Colon (tissue), 2 donors: ENCODE measurements around the gene OARD1.

ENCODE experiments used
- FAIRE-seq: peaks from 2 replicates; lab custom pipeline; 2012; peaks lifted over from hg19 to GRCh38; lab: Jason Lieb, UNC
- donor health status: control.
- donor health status: control.

The OARD1 gene

GRCh38 chr6:41074692-41075436, 2.7 kb upstream of the OARD1 start:
- FAIRE-seq: no peak

- no peak for FAIRE-seq
These were observed 2.0 kb upstream of the OARD1 start for GRCh38 chr6:41073968-41074691.

DNA sequence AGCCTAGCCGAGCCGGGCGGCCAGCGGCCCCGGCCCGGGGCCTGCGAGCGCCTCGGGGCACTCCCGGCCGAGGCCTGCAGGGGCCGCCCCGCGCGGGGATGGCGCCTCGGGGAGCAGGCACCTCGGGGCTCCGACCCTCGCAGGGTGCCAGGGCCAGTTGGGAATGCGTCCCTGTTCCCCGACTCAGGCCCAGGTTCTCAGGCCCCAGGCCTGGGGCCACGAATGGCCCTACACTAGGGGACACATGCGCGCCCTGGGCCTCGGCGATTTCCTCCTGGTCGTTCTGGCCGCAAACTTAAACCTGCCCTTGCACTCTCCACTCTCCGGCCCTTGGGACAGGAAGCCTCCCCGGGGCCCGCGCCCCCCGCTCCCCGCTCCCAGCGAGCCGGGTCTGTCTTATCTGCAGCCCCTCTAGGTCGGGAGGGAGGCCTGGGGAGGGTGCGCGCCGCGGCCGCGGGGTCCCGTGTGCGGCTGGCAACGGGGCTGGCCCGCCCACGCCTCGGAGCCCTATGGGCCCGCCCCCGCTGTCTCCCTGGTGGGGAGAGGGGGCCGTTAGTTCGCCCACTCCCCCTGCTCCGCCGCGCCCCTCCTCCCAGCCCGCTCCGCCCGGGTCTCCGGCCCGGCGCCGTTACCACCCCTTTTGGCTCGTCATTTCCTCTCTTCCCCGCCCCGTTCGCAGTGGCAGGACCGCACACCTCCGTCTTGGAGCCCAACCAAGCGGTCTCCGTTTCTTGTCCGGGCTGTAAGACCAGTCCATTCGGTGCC, 1.2 kb upstream of the OARD1 start:
- no peak for FAIRE-seq

DNA sequence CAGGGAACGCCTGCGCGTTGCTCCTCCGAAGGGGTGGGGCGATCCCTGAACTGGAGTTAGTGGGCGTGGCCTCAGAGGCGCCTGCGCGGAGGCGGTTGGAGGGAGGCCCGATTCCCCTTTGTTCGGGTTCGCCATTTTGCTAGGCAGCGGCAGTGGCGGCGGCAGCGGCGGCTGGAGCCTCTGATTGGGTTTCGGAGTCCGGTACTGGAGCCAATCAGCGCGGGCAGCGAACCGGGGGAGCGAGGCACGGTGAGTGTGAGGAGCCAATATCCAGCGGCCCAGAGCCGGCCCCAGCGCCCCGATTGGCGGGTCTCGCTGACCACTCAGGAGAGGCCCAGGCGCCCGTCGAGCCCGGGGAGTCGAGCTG, 663 bp upstream of the OARD1 start, which contains the start of gene NFYA:
Gene NFYA, plus strand, starts transcription at position 139 of the 367 bp plus-strand sequence. CDS start 6,116 bp downstream, outside the sequence.
- peak; percentile 97 for FAIRE-seq

DNA sequence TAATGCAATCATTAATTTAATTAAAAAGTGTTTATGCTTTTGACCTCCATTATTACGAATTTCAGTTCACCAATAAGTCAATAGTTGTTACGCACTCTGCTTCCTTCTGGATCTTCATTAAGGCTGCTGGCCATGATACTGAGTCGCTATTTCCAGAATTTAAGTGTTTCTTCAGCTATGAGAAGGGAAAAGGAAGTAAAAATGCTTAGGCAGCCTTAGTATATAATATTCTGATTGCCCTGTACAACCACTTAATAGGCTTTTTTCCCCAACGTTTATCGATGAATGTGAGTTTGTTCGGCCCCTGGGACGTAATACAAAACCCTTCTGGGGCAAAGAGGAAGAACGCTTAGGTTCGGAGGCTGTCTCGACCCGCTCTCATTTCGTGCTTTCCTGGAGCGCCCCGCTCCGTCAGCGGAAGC, 644 bp downstream of the OARD1 start:
- peak; percentile 62 for FAIRE-seq

DNA sequence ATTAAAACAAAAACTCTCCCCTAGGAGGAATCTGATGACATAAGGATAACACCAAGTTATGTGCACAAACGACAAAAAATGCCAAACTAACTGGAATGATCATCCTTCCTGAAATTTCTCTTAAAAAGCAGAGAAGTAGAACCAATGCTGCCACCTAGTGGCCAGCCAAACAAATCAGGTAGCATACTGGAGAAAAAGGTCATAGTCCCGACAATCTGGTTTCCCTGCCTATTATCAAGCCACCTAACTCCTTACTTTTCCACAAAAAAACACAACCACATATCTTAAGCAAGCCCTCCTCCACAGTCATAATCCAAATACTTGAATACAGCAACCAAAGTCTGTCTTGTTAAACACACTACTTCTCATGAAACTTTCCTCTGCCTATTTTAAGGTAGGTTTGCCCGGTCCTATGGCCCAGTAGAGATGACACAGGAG, 5.3 kb downstream of the OARD1 start:
- no peak for FAIRE-seq

DNA sequence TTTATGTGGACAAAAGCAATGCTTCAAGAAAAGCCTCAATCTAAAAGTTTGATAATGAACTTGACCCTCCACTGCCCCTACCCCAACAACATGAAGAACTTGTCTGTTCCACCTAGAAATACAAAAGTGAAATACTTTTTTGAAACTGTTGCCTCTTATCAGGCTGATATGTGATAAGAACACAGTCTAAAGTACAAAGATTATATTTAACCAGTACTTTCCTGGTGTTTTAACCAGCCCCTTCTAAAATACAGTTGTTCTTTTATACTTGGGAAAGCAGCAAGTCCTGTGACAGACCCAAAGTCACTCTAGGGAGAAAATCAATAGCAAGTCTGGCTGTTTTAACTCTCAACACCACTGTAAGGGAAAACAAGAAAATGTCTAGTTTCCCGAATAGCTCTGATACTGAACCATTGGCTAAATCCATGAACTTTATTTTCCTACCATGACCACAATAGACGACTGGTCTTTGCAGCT, 6.6 kb downstream of the OARD1 start:
- FAIRE-seq: no peak

DNA sequence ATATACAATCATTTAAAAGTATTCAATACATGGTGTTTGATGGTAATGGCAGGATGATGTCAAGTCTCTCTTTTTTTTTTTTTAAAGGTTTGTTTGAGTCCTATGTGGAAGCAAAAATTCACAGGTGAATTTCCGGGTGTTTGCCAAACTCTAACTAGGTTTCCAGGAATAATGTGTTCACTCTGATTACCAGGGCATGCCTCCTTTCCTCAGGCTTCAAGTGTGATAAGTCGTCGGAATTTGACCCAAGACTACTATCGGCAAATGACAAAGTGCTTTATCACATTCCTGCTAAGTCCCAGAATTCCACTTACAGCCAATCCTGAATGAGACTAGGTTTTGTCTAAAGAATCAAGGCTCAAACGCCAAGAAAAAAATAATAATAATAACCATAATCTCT, 7.3 kb downstream of the OARD1 start:
- FAIRE-seq: no peak

- FAIRE-seq: no peak
These were observed 8.3 kb downstream of the OARD1 start for GRCh38 chr6:41063884-41064285.

GRCh38 chr6:41062056-41062455, 10.1 kb downstream of the OARD1 start:
- FAIRE-seq: no peak

DNA sequence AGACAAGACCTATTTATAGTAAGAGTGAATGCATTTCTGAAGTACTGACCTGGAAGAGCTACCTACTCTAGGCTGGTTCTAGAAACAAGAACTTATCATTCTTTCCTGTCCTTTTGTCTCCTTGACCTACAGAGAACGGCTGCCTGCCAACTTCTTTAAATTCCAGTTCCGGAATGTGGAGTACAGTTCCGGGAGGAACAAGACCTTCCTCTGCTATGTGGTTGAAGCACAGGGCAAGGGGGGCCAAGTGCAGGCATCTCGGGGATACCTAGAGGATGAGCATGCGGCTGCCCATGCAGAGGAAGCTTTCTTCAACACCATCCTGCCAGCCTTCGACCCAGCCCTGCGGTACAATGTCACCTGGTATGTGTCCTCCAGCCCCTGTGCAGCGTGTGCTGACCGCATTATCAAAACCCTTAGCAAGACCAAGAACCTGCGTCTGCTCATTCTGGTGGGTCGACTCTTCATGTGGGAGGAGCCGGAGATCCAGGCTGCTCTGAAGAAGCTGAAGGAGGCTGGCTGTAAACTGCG, 10.9 kb downstream of the OARD1 start:
- FAIRE-seq: no peak

GRCh38 chr6:41059556-41059955, 12.6 kb downstream of the OARD1 start:
- FAIRE-seq: no peak

GRCh38 chr6:41058783-41059181, 13.4 kb downstream of the OARD1 start:
- FAIRE-seq: no peak

DNA sequence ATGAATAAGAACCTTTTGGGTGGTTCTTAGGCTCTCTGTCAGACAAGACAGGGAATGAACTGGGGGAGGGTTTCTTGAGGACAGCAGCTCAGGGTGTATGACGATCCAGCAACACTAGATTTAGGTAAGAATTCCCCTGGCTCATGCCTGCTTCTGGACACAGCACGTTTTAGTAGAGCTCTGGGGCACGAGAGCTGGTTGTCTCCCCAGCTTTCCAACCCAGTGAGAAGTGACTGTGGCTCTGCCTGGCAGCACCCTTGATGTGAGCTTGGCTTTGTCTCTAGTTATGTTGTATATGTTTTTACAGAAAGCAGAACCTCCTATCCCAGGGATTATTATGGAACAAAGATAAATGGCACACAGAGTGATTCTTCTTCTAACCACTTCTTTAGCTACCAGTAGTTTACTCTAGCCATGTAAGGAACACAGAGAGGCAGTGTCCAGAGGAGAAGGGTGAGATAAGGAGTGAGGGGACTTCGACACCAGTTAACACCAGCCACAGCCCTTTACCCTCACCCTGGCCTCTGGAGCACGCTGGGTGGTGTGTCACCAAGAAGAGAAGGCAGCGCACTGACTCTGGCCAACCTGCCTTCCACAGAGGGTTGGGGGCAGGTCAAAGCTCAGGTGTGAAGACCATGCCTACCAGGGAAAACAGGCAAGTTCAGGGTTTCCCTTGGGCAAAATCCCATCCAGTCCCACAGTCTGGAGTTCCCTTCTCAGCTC, 15.2 kb downstream of the OARD1 start:
- no peak for FAIRE-seq

GRCh38 chr6:41055149-41055548, 17.0 kb downstream of the OARD1 start:
- FAIRE-seq: no peak

GRCh38 chr6:41054511-41054910, 17.6 kb downstream of the OARD1 start:
- no peak for FAIRE-seq

DNA sequence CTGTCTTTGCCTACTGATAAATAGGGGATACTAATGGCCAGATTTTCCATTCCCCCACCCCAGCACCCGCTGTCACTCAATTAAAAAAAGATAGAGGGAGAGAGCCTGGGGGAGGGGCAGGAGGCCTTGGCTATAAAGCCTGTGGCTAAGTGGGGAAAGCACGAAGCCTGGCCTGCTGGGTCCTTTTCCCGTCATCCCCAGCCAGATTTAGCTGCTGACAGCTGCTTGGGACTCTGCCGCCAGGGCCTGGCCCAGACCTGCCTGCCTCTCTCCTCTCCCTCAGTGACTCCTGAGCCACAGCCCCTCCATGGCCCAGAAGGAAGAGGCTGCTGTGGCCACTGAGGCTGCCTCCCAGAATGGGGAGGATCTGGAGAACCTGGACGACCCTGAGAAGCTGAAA, 19.1 kb downstream of the OARD1 start, which contains the start of gene APOBEC2:
Gene APOBEC2, plus strand, starts transcription at position 162 of the 400 bp plus-strand sequence. Its CDS starts 146 bp downstream, at position 308.
- no peak for FAIRE-seq

GRCh38 chr6:41051873-41052272, 20.3 kb downstream of the OARD1 start:
- FAIRE-seq: no peak

- no peak for FAIRE-seq
These were observed 21.6 kb downstream of the OARD1 start for GRCh38 chr6:41050536-41050935.

DNA sequence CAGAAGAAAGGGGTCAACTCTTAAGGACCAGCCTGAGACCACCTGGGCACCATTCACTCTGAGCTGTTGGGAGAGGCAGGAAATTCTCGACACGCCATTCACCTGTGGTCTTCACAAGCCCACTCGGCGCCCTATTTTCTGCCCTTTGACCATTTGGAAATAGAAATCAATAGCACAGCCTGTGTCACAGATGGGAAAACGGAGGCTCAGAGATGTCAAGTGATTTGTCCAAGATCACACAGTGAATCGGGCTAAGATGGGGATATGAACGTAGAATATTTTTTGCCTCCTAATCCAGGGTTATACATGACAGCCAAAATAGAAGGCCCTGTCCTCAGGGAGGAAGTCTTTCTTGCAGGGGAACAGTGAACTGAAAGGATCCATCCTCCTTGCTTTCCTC, 22.2 kb downstream of the OARD1 start:
- FAIRE-seq: no peak

DNA sequence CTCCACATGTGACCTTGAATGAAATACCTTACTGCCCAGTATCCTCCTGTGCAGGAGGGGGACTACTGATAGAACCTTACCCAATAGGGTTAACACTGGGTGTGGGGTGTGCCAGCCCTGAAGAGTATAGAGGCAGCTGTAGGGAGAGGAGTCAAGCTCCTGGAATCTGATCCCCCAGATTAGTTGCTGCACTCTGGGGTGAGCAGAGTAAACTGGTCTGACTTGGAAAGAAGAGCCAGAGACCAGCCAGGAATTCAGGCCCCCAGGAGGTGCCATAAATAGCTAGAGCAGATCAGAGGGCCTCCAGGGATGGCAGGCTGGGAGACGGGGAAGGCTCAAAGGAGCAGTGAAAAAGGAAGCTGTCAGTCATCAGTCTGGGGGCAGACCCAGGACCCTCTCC, 22.6 kb downstream of the OARD1 start:
- FAIRE-seq: no peak
